HG02973 (cell line): Measurements from ENCODE around the gene TMED5.
"Not testable (repeated sequence)": the region's sequence is repeated elsewhere in the genome, so short reads cannot be mapped to it uniquely, and the experiment has no call there.

ENCODE experiments used
- ATAC-seq: cut with Tn5 transposase; IDR thresholded peaks from one replicate; pipeline ENCODE4 v1.9.1; 2021; ENCODE audit warnings: moderate library complexity; ENCODE audit not compliant: unreplicated experiment

TMED5 gene

GRCh38 chr1:93172778-93173177 lies 7.4 kb downstream of the TMED5 start:
- no peak for ATAC-seq

DNA sequence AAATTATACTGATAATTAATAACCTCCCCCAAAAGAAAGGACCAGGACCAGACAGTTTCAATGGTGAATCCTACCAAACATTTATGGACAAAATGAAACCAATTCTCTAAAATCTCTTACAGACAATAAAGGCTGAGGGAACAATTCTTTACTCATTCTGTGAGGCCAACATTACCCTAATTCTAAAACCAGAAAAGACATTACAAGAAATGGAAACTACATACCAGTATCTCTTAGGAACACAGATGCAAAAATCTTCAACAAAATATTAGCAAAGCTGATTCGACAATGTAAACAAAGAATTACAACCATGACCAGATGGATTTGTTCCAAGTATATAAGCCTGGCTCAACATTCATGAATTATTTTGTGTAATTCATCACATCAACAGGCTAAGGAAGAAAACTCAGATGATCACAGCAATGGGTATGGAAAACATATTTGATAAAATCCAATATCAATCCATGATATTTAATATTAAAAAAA lies 8.6 kb downstream of the TMED5 start:
- ATAC-seq, result no peak

DNA sequence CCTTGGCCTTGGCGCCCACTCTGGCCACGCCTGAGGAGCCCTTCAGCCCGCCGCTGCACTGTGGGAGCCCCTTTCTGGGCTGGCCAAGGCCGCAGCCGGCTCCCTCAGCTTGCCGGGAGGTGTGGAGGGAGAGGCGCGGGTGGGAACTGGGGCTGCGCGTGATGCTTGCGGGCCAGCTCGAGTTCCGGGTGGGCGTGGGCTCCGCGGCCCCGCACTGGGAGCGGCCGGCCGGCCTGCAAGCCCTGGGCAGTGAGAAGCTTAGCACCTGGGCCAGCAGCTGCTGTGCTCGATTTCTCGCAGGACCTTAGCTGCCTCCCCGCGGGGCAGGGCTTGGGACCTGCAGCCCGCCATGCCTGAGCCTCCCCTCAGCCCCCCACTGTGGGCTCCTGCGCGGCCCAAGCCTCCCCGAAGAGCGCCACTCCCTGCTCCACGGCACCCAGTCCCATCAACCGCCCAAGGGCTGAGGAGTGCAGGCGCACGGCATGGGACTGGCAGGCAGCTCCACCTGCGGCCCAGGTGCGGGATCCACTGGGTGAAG lies 10.0 kb downstream of the TMED5 start:
- ATAC-seq, result not testable (repeated sequence)

DNA sequence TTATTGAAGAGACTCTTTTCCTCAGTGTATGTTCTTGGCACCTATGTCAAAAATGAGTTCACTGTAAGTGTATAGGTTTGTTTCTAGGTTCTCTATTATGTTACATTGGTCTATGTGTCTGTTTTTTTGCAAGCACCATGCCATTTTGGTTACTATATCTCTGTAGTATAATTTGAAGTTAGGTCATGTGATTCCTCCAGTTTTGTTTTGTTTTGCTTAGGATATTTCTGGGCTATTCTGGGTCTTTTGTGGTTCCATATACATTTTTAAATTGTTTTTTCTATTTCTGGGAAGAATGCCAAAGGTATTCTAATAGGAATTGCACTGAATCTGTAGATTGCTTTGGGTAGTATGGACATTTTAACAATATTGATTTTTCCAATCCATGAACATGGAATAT lies 13.2 kb downstream of the TMED5 start:
- ATAC-seq, result no peak

- not testable (repeated sequence) for ATAC-seq
Measured at GRCh38 chr1:93165895-93166294, 14.3 kb downstream of the TMED5 start.

DNA sequence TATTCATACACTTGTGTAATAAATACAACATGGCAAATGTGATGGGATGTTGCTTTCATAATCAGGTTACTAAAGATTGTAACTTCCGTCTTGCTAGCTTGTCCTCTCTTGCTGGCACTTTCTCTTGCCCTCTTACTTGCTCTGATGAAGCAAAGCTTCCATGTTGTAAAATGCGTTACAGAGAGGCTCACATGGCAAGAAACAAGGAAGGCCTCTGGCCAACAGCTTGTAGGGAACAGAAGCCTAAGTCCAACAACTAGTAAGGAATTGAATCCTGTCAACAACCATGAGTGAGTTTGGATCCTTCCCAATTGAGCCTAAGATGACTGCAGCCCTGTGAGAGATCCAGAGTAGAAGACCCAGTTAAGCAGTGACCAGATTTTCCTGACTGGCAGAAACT lies 15.4 kb downstream of the TMED5 start:
- no peak for ATAC-seq

- not testable (repeated sequence) for ATAC-seq
Measured at GRCh38 chr1:93163314-93163713, 16.9 kb downstream of the TMED5 start.

DNA sequence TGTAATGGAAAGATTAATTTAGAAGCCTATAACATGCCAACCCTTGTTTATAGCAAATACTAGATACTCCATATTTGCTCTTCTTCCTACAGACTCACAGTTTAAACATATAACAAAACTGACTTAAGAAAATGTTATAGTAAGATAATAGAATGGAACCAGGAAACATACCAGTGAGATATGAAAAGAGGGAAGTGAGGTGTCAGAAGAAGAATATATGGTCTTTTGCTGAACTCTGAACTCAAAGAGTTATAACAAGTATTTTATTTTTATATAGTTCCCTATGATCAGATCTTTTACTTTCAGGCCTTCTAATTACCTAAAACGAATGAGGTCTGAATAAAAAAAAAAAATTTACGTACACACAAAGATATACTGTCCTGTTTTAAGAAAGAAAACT lies 20.9 kb downstream of the TMED5 start:
- ATAC-seq, result no peak

GRCh38 chr1:93155335-93155734 lies 24.9 kb downstream of the TMED5 start:
- no peak for ATAC-seq

- ATAC-seq, result no peak
Measured at GRCh38 chr1:93154898-93155297, 25.3 kb downstream of the TMED5 start.

DNA sequence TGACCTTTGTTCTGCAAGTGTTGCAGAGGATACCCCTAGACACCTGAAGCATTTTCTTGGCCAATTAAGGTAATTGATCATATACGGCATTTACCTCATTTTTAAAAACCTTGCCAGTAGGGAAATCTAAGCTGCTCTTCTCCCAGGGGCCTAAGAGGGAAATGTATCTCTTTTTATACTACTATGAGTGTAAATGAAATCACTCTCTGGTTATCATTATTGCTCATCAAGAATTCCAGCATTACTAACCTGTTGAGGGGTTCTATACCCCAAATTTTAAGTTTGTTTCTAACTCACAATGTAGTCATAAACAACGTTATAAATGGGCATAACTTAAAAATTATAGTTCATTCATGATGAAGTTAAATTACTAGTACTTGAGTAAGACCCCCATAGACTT lies 27.4 kb downstream of the TMED5 start:
- no peak for ATAC-seq

GRCh38 chr1:93151474-93151873 lies 28.7 kb downstream of the TMED5 start:
- no peak for ATAC-seq

GRCh38 chr1:93150729-93151128 lies 29.5 kb downstream of the TMED5 start:
- no peak for ATAC-seq

DNA sequence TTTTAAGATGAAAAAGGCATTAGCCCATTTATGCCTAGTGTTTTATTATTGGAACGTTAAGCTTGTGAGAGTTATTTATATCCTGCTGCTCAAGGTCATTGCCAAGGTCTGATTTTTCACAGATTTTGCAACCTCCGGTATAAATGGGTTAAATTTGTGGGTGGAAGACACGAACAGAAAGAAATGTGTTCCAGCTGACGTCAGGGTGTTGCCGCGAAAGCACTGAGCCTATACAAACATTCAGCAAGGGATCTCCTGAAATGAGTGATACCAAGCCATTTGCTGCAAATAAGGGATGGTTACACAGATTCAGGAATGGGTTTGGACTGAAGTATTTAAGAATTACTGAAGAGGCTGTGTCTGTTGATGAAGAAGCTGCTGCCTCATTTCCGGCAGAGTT lies 32.2 kb downstream of the TMED5 start:
- ATAC-seq, result no peak

GRCh38 chr1:93143769-93144168 lies 36.4 kb downstream of the TMED5 start:
- no peak for ATAC-seq

- ATAC-seq, result no peak
Measured at GRCh38 chr1:93143136-93143535, 37.1 kb downstream of the TMED5 start.

- ATAC-seq, result no peak
Measured at GRCh38 chr1:93142161-93142560, 38.1 kb downstream of the TMED5 start.

GRCh38 chr1:93140106-93140505 lies 40.1 kb downstream of the TMED5 start:
- ATAC-seq, result no peak

- ATAC-seq, result no peak
Measured at GRCh38 chr1:93137604-93138292, 42.5 kb downstream of the TMED5 start.

GRCh38 chr1:93136445-93136844 lies 43.8 kb downstream of the TMED5 start:
- no peak for ATAC-seq

- ATAC-seq, result no peak
Measured at GRCh38 chr1:93132638-93133037, 47.6 kb downstream of the TMED5 start.

- no peak for ATAC-seq
Measured at GRCh38 chr1:93129507-93130099, 50.6 kb downstream of the TMED5 start.
